K562 (cell line): ENCODE data around the gene ST7. TPM values are rescaled to one million over a fixed set of nuclear protein-coding genes. Genes with fewer than 3 reads are reported as not detected.

Source experiments
- ARID1B ChIP-seq: fragments of 450-650 bp; IDR thresholded peaks from 2 replicates; pipeline ENCODE4 v1.6.1; 2016; ENCODE audit warnings: antibody characterized with exemption, mild to moderate bottlenecking, inconsistent platforms
- BRD9 ChIP-seq: fragments of 450-650 bp; IDR thresholded peaks from 2 replicates; pipeline ENCODE4 v1.6.1; 2018; ENCODE audit warnings: low read depth; ENCODE audit not compliant: partially characterized antibody
- CBFA2T2 ChIP-seq: fragments of 450-650 bp; conservative IDR thresholded peaks from 2 replicates; pipeline ENCODE4 v1.6.1; 2017; ENCODE audit warnings: mild to moderate bottlenecking
- CREB1 ChIP-seq, 2 experiments: sonication (generic) in 1 of 2; formaldehyde crosslinking in 1 of 2; IDR thresholded peaks; 2 replicates each; pipeline versions ENCODE4 v1.6.1 to v1.8.0; 2012 to 2022; ENCODE audit warnings: inconsistent platforms in 1 of 2, mild to moderate bottlenecking in 1 of 2, missing genetic modification reagents in 1 of 2, moderate library complexity in 1 of 2
- FIP1L1 ChIP-seq: fragments of 200-400 bp; formaldehyde crosslinking; IDR thresholded peaks from 2 replicates; pipeline ENCODE4 v1.6.1; 2018; ENCODE audit warnings: mild to moderate bottlenecking, low read depth, low read length; ENCODE audit not compliant: poor library complexity, severe bottlenecking
- FOS ChIP-seq: IDR thresholded peaks from 3 replicates; pipeline ENCODE4 v1.6.1; 2011; ENCODE audit not compliant: insufficient read length; ENCODE audit errors: extremely low read depth
- GATAD2A ChIP-seq: fragments of 450-650 bp; IDR thresholded peaks from 2 replicates; pipeline ENCODE4 v1.6.1; 2017
- GATAD2B ChIP-seq: fragments of 450-650 bp; IDR thresholded peaks from 2 replicates; pipeline ENCODE4 v1.6.1; 2017; ENCODE audit warnings: mild to moderate bottlenecking, borderline replicate concordance
- HDAC2 ChIP-seq: fragments of 450-650 bp; IDR thresholded peaks from 2 replicates; pipeline ENCODE4 v1.6.1; 2016; ENCODE audit warnings: mild to moderate bottlenecking
- MAFG ChIP-seq: fragments of 450-650 bp; conservative IDR thresholded peaks from 2 replicates; pipeline ENCODE4 v1.6.1; 2016; ENCODE audit warnings: missing genetic modification characterization, missing compliant biosample characterization
- NFIX ChIP-seq: fragments of 250-450 bp; sonication (Bioruptor Pico); IDR thresholded peaks from 2 replicates; pipeline ENCODE4 v1.4.0; 2020; ENCODE audit warnings: low read depth, mild to moderate bottlenecking, moderate library complexity
- POLR2A ChIP-seq: fragments of 450-650 bp; conservative IDR thresholded peaks from 2 replicates; pipeline ENCODE4 v1.6.1; 2016
- SMARCC2 ChIP-seq: fragments of 450-650 bp; IDR thresholded peaks from 2 replicates; pipeline ENCODE4 v1.6.1; 2017; ENCODE audit warnings: antibody characterized with exemption, moderate library complexity, mild to moderate bottlenecking, low read depth
- SMARCE1 ChIP-seq: fragments of 450-650 bp; IDR thresholded peaks from 2 replicates; pipeline ENCODE4 v1.7.1; 2016; ENCODE audit warnings: mild to moderate bottlenecking
- SOX6 ChIP-seq: fragments of 450-650 bp; IDR thresholded peaks from 2 replicates; pipeline ENCODE4 v1.6.1; 2014; ENCODE audit warnings: mild to moderate bottlenecking
- SP1 ChIP-seq: sonication (generic); formaldehyde crosslinking; IDR thresholded peaks from 2 replicates; pipeline ENCODE4 v1.8.1; 2022; ENCODE audit warnings: mild to moderate bottlenecking, missing genetic modification reagents
- SRSF7 ChIP-seq: fragments of 200-400 bp; formaldehyde crosslinking; optimal IDR thresholded peaks from 2 replicates; pipeline ENCODE3; 2017; ENCODE audit warnings: mild to moderate bottlenecking, low read depth, low read length
- SRSF9 ChIP-seq: fragments of 200-400 bp; formaldehyde crosslinking; IDR thresholded peaks from 2 replicates; pipeline ENCODE4 v1.6.1; 2017; ENCODE audit warnings: low read depth, low read length, borderline replicate concordance
- ZNF347 ChIP-seq: fragments of 450-650 bp; formaldehyde crosslinking; IDR thresholded peaks from 2 replicates; pipeline ENCODE4 v1.4.0; 2020; ENCODE audit warnings: low read depth, mild to moderate bottlenecking, moderate library complexity
- polyA plus RNA-seq, 8 experiments: library from polyadenylated mRNA; depleted of rRNA in 4 of 8; stranded (reverse) in 5 of 8; unstranded in 3 of 8; fragments of >200 nt; fragmentation: Nextera tagmentation in 2 of 8; fragmentation: Illumina TruSeq in 1 of 8; extraction: Ambion mirVana in 2 of 8; extraction: Trizol in 1 of 8; gene quantifications; 2 replicates each; pipeline versions ENCODE4 v1.2.1 to v1.2.3, GENCODE V29; 2011 to 2014; ENCODE audit warnings: inconsistent platforms in 1 of 8, missing spikeins in 1 of 8
- total RNA-seq, 7 experiments: library from RNA; depleted of rRNA in 6 of 7; stranded (reverse); fragments of >200 nt in 6 of 7; fragmentation: Illumina TruSeq in 2 of 7; extraction: Trizol in 2 of 7; gene quantifications; 2 replicates each; pipeline versions ENCODE4 v1.2.1 to v1.2.3, GENCODE V29; 2011 to 2021; ENCODE audit warnings: low replicate concordance in 1 of 7
- TF ChIP-seq, protein P1 (sequence below): fragments of 450-650 bp; IDR thresholded peaks from 2 replicates; pipeline ENCODE4 v1.6.1; 2014; ENCODE audit warnings: low read depth, mild to moderate bottlenecking, moderate library complexity, borderline replicate concordance
- TF ChIP-seq, protein P2 (sequence below): sonication (generic); formaldehyde crosslinking; IDR thresholded peaks from 2 replicates; pipeline ENCODE4 v1.8.1; 2023; ENCODE audit warnings: mild to moderate bottlenecking, missing genetic modification reagents
- TF ChIP-seq, protein P3 (sequence below): sonication (generic); formaldehyde crosslinking; IDR thresholded peaks from 2 replicates; pipeline ENCODE4 v1.8.1; 2023; ENCODE audit warnings: mild to moderate bottlenecking, missing genetic modification reagents, moderate library complexity
- TF ChIP-seq, protein P4 (sequence below): fragments of 450-650 bp; IDR thresholded peaks from 2 replicates; pipeline ENCODE4 v1.6.1; 2017; ENCODE audit warnings: mild to moderate bottlenecking, moderate library complexity

The ST7 gene
- total and polyA plus RNA-seq, 9 of the 15 experiments (the other 6 are each of a cell fraction or from before 2014, with no cell fraction given) = 23.9 to 56.3 (median 36.9) TPM

DNA sequence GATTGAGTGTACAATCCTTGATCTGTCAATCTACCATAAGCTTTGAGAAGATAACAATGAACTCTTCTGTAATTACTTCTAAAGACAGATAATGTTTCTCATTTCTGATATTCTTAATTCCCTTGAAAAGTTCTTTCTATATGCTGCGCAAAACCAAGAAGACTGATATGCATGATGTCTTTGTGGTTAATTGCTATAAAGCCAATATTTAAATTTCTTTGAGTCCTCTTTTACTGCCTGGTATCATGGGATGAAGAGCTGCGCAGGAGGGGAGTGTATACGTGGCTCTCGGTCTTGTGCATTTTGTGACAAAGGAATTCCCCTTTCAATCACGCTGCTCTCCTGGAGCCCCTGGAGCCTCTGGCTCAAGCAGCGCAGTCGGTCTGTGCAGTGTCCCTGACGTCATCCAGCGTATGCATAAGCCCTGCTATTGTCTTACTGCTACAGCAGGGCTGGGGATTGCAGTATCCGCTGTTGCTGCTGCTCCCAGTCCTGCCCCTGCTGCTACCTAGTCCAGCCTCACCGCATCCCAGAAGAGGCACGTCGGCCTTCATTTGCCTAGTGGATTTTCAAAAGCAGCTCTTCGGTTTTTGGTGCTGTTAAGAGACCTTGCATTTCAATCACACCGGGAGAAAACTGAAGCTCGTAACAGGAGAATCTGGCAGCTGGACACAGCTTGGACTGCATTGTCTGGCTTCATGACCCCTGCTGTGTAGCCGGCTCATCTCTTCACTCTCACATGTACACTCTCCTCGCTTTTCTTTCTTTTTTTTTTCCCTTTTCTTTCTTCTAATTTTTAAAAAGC is 66.7 kb downstream of the ST7 start (continued):
- TF ChIP-seq ZNF347 (CRISPR knock-in tag) (no peak), SP1 (CRISPR knock-in tag) (0 out of 2 replicates have a peak, but pooled peaks have one; percentile 18), HDAC2 (peak; percentile 63; the same call in 1 of the 2 replicates), POLR2A (no peak), SOX6 (peak; percentile 98), CBFA2T2 (no peak), SMARCC2 (no peak), SRSF7 (no peak), FOS (no peak), CREB1 (IDR thresholded peaks at IDR 0.05) (peak; percentile 88), CREB1 (CRISPR knock-in tag; IDR thresholded peaks at IDR 0.05) (peak; percentile 83), BRD9 (no peak), ARID1B (peak; percentile 16; the same call in 1 of the 2 replicates), FIP1L1 (no peak), MAFG (no peak), GATAD2A (no peak), GATAD2B (0 out of 2 replicates have a peak, but pooled peaks have one; percentile 14), SMARCE1 (peak; percentile 65; the same call in 1 of the 2 replicates), SRSF9 (no peak), NFIX (no peak)
- TF ChIP-seq, protein P1, sequence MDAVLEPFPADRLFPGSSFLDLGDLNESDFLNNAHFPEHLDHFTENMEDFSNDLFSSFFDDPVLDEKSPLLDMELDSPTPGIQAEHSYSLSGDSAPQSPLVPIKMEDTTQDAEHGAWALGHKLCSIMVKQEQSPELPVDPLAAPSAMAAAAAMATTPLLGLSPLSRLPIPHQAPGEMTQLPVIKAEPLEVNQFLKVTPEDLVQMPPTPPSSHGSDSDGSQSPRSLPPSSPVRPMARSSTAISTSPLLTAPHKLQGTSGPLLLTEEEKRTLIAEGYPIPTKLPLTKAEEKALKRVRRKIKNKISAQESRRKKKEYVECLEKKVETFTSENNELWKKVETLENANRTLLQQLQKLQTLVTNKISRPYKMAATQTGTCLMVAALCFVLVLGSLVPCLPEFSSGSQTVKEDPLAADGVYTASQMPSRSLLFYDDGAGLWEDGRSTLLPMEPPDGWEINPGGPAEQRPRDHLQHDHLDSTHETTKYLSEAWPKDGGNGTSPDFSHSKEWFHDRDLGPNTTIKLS = peak; percentile 57; the same call in 1 of the 2 replicates
- TF ChIP-seq, protein P2, sequence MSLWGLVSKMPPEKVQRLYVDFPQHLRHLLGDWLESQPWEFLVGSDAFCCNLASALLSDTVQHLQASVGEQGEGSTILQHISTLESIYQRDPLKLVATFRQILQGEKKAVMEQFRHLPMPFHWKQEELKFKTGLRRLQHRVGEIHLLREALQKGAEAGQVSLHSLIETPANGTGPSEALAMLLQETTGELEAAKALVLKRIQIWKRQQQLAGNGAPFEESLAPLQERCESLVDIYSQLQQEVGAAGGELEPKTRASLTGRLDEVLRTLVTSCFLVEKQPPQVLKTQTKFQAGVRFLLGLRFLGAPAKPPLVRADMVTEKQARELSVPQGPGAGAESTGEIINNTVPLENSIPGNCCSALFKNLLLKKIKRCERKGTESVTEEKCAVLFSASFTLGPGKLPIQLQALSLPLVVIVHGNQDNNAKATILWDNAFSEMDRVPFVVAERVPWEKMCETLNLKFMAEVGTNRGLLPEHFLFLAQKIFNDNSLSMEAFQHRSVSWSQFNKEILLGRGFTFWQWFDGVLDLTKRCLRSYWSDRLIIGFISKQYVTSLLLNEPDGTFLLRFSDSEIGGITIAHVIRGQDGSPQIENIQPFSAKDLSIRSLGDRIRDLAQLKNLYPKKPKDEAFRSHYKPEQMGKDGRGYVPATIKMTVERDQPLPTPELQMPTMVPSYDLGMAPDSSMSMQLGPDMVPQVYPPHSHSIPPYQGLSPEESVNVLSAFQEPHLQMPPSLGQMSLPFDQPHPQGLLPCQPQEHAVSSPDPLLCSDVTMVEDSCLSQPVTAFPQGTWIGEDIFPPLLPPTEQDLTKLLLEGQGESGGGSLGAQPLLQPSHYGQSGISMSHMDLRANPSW = no peak
- TF ChIP-seq, protein P3, sequence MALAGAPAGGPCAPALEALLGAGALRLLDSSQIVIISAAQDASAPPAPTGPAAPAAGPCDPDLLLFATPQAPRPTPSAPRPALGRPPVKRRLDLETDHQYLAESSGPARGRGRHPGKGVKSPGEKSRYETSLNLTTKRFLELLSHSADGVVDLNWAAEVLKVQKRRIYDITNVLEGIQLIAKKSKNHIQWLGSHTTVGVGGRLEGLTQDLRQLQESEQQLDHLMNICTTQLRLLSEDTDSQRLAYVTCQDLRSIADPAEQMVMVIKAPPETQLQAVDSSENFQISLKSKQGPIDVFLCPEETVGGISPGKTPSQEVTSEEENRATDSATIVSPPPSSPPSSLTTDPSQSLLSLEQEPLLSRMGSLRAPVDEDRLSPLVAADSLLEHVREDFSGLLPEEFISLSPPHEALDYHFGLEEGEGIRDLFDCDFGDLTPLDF (CRISPR knock-in tag) = no peak
- TF ChIP-seq, protein P4, sequence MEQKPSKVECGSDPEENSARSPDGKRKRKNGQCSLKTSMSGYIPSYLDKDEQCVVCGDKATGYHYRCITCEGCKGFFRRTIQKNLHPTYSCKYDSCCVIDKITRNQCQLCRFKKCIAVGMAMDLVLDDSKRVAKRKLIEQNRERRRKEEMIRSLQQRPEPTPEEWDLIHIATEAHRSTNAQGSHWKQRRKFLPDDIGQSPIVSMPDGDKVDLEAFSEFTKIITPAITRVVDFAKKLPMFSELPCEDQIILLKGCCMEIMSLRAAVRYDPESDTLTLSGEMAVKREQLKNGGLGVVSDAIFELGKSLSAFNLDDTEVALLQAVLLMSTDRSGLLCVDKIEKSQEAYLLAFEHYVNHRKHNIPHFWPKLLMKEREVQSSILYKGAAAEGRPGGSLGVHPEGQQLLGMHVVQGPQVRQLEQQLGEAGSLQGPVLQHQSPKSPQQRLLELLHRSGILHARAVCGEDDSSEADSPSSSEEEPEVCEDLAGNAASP = no peak
